Astrocyte (in vitro differentiated cells and primary cell): ENCODE measurements around the gene FAM210A. TPM values are rescaled to one million over a fixed set of nuclear protein-coding genes. Genes with fewer than 3 reads are reported as not detected.

ENCODE experiments used
- DNase-seq: peaks from one replicate; pipeline ENCODE4 v3.0.0-alpha.2; 2010; ENCODE audit warnings: low read depth
- FAIRE-seq: peaks from 2 replicates; lab custom pipeline; 2011; peaks lifted over from hg19 to GRCh38; lab: Jason Lieb, UNC
- H2AFZ ChIP-seq: 2 replicates; pipeline ENCODE4 v1.6.0; 2012; ENCODE audit warnings: low read depth, low read length, inconsistent platforms
- H3K27ac ChIP-seq: 2 replicates; pipeline ENCODE4 v1.5.1; 2011; ENCODE audit warnings: low read depth, low read length, inconsistent platforms
- H3K27me3 ChIP-seq: 2 replicates; pipeline ENCODE4 v1.6.0; 2011; ENCODE audit warnings: low read length, inconsistent platforms; ENCODE audit not compliant: insufficient read depth
- H3K36me3 ChIP-seq: 2 replicates; pipeline ENCODE4 v1.5.1; 2011; ENCODE audit warnings: low read length, inconsistent platforms; ENCODE audit not compliant: insufficient read depth
- H3K4me1 ChIP-seq: 2 replicates; pipeline ENCODE4 v1.5.1; 2011; ENCODE audit warnings: low read length, inconsistent platforms; ENCODE audit not compliant: insufficient read depth
- H3K4me2 ChIP-seq: 2 replicates; pipeline ENCODE4 v1.6.0; 2012; ENCODE audit warnings: low read length, inconsistent platforms
- H3K4me3 ChIP-seq: 2 replicates; pipeline ENCODE4 v1.5.1; 2011; ENCODE audit warnings: low read depth, mild to moderate bottlenecking, low read length, inconsistent platforms; ENCODE audit not compliant: insufficient read depth
- H3K79me2 ChIP-seq: 2 replicates; pipeline ENCODE4 v1.6.0; 2012; ENCODE audit warnings: mild to moderate bottlenecking, low read length, inconsistent platforms; ENCODE audit not compliant: insufficient read depth
- H3K9ac ChIP-seq: 2 replicates; pipeline ENCODE4 v1.6.0; 2012; ENCODE audit warnings: mild to moderate bottlenecking, low read length, inconsistent platforms
- H3K9me3 ChIP-seq: 2 replicates; pipeline ENCODE4 v1.5.1; 2012; ENCODE audit warnings: low read depth, mild to moderate bottlenecking, low read length, inconsistent platforms; ENCODE audit not compliant: insufficient read depth
- H4K20me1 ChIP-seq: 2 replicates; pipeline ENCODE4 v1.6.0; 2012; ENCODE audit warnings: low read length, inconsistent platforms; ENCODE audit not compliant: insufficient read depth
- H3K27ac Mint-ChIP-seq: one replicate; pipeline ENCODE4 v1.8.0; 2021; ENCODE audit warnings: mild to moderate bottlenecking, mixed read lengths; ENCODE audit not compliant: unreplicated experiment
- H3K27me3 Mint-ChIP-seq: one replicate; pipeline ENCODE4 v1.8.0; 2021; ENCODE audit warnings: low read depth, mixed read lengths; ENCODE audit not compliant: unreplicated experiment
- H3K36me3 Mint-ChIP-seq: one replicate; pipeline ENCODE4 v1.8.0; 2021; ENCODE audit warnings: low read depth, mixed read lengths; ENCODE audit not compliant: unreplicated experiment
- H3K4me1 Mint-ChIP-seq: one replicate; pipeline ENCODE4 v1.8.0; 2021; ENCODE audit warnings: low read depth, mixed read lengths; ENCODE audit not compliant: unreplicated experiment
- H3K4me3 Mint-ChIP-seq: one replicate; pipeline ENCODE4 v1.8.0; 2021; ENCODE audit warnings: mild to moderate bottlenecking, moderate library complexity, mixed read lengths; ENCODE audit not compliant: unreplicated experiment
- H3K9me3 Mint-ChIP-seq: one replicate; pipeline ENCODE4 v1.8.0; 2021; ENCODE audit warnings: mild to moderate bottlenecking, mixed read lengths; ENCODE audit not compliant: unreplicated experiment
- CTCF ChIP-seq: IDR thresholded peaks from 2 replicates; pipeline ENCODE4 v1.5.1; 2011; ENCODE audit warnings: low read depth, mild to moderate bottlenecking, inconsistent platforms, low read length, moderate library complexity; ENCODE audit not compliant: insufficient read depth
- EZH2 ChIP-seq: IDR thresholded peaks from 2 replicates; pipeline ENCODE4 v1.6.1; 2012; ENCODE audit warnings: mild to moderate bottlenecking, low read length, inconsistent platforms; ENCODE audit not compliant: insufficient read depth
- total RNA-seq: library from RNA; stranded (reverse); gene quantifications from 2 replicates; pipeline ENCODE4 v1.2.1, GENCODE V29; 2021

Gene FAM210A
- total RNA-seq, 1 donor from 2014 or later, result 21.9 TPM

GRCh38 chr18:13613591-13614501 lies 112.5 kb downstream of the FAM210A start:
- no peak for FAIRE-seq
- H3K4me3 ChIP-seq, result no peak overlapping the region
- H3K9me3 ChIP-seq, result no peaks in the 10 kb centered on the region
- peaks cover 7% of the 10 kb centered on the region for H4K20me1 ChIP-seq
- TF ChIP-seq EZH2 (no peak), CTCF (no peak)
- H3K9me3 Mint-ChIP-seq, result no peaks in the 10 kb centered on the region
- H3K9ac ChIP-seq, result no peak overlapping the region
- peaks cover 7% of the 10 kb centered on the region for H3K36me3 Mint-ChIP-seq
- no peaks in the 10 kb centered on the region for H3K79me2 ChIP-seq
- peaks cover 12% of the 10 kb centered on the region for H3K27me3 Mint-ChIP-seq
- peaks cover 46% of the 10 kb centered on the region for H3K4me1 Mint-ChIP-seq
- no peak for DNase-seq
- peaks cover 15% of the 10 kb centered on the region for H3K4me1 ChIP-seq
- H3K27ac ChIP-seq, result no peak overlapping the region
- H3K4me3 Mint-ChIP-seq, result no peak overlapping the region
- no peak overlapping the region for H3K27ac Mint-ChIP-seq
- no peak overlapping the region for H2AFZ ChIP-seq
- no peak overlapping the region for H3K4me2 ChIP-seq
- H3K36me3 ChIP-seq, result no peaks in the 10 kb centered on the region
- H3K27me3 ChIP-seq, result peaks cover 15% of the 10 kb centered on the region

Other genes with a start within 250 kb of the FAM210A start
- gene RNMT, start 115 bp upstream of the FAM210A start, total RNA-seq, result 45.8 and 48.5 TPM in 2 replicates
- gene MC5R, start 97.6 kb upstream of the FAM210A start, total RNA-seq, result 0.26 and 0.57 TPM in 2 replicates
- not detected in 2 replicates for gene MC2R, start 189.0 kb upstream of the FAM210A start, total RNA-seq